D721Med (cell line): ENCODE results near the gene NXF1.
"Not testable (repeated sequence)": the region's sequence is repeated elsewhere in the genome, so short reads cannot be mapped to it uniquely, and the experiment has no call there.

Experiments used
- DNase-seq: peaks from one replicate; pipeline ENCODE4 v3.0.0; 2011; ENCODE audit warnings: low spot score; ENCODE audit not compliant: insufficient read length
- FAIRE-seq: peaks from 2 replicates; lab custom pipeline; 2011; peaks lifted over from hg19 to GRCh38; lab: Jason Lieb, UNC
- TF ChIP-seq, protein P1 (sequence below): IDR thresholded peaks from 2 replicates; pipeline ENCODE4 v1.5.1; 2012; ENCODE audit warnings: mild to moderate bottlenecking, control low read depth; ENCODE audit not compliant: insufficient read depth; ENCODE audit errors: missing control alignments

The NXF1 gene

DNA sequence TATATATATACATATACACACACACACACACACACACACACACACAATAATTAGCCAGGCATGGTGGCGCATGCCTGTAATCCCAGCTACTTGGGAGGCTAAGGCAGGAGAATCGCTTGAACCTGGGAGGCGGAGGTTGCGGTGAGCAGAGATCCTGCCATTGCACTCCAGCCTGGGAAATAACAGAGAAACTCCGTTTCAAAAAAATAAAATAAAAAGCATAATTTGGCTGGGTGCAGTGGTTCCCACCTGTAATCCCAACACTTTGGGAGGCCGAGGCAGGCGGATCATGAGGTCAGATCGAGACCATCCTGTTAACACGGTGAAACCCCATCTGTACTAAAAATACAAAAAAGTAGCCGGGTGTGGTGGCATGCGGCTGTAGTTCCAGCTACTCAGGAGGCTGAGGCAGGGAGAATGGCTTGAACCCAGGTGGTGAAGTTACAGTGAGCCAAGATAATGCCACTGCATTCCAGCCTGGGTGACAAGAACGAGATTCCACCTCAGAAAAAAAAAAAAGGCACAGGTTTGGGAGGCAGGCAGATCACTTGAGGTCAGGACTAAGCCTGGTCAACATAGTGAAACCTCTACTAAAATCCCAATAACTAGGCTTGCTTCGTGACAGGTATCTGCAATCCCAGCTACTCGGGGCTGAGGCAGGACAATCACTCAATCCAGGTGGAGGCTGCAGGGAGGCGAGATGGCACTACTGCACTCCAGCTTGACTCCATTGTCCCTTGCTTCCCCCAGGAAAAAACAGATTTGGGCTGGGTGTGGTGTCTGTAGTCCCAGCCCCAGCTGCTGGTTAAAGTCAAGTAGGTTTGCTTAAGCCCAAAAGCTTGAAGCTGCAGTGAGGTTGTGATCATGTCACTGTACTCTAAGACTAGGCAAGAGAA lies 45.9 kb upstream of the NXF1 start:
- DNase-seq, result no peak
- TF ChIP-seq, protein P1, sequence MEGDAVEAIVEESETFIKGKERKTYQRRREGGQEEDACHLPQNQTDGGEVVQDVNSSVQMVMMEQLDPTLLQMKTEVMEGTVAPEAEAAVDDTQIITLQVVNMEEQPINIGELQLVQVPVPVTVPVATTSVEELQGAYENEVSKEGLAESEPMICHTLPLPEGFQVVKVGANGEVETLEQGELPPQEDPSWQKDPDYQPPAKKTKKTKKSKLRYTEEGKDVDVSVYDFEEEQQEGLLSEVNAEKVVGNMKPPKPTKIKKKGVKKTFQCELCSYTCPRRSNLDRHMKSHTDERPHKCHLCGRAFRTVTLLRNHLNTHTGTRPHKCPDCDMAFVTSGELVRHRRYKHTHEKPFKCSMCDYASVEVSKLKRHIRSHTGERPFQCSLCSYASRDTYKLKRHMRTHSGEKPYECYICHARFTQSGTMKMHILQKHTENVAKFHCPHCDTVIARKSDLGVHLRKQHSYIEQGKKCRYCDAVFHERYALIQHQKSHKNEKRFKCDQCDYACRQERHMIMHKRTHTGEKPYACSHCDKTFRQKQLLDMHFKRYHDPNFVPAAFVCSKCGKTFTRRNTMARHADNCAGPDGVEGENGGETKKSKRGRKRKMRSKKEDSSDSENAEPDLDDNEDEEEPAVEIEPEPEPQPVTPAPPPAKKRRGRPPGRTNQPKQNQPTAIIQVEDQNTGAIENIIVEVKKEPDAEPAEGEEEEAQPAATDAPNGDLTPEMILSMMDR, result no peak
- no peak for FAIRE-seq

DNA sequence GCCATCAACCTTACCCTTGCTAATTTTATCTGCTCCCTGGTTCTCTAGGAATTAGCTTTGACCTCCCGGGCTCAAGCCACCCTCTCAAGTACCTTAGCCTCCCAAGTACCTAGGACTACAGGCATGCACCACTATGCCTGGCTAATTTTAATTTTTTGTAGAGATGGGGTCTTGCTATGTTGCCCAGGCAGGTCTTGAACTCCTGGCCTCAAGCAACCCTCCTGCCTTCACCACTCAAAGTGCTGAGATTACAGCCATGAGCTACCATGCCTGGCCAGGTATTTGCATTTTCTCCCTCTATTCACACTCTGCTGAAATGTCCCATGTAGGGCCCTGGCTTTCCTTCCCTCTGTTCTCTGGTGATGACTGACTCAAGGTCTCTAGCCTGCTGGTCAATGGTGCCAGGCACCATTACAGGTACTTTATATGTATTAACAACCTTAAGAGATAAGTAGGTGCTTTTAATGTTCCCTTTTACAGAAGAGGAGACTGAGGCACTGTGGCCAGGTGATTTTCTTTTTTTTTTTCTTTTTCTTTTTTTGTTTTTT lies 42.6 kb upstream of the NXF1 start:
- no peak for FAIRE-seq
- no peak for DNase-seq
- TF ChIP-seq, protein P1, result no peak

DNA sequence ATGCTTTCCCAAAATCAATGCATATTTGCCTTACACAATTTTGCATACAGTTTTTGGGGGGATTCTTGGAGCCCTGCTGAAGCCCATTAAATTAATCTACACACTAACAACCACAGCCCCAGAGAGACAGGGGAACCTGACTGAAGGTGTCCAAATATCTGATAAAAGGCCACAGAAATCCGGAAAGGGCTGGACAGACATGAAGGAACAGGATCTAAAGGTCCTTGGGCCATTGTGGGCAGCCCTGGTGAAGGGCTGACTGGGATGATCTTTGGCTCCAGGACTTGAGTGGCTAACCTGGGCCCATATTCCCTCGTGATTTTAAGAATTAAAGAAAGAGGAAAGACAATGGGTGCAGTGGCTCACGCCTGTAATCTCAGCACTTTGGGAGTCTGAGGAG lies 40.9 kb upstream of the NXF1 start:
- FAIRE-seq, result no peak
- no peak for DNase-seq
- TF ChIP-seq, protein P1, result no peak

DNA sequence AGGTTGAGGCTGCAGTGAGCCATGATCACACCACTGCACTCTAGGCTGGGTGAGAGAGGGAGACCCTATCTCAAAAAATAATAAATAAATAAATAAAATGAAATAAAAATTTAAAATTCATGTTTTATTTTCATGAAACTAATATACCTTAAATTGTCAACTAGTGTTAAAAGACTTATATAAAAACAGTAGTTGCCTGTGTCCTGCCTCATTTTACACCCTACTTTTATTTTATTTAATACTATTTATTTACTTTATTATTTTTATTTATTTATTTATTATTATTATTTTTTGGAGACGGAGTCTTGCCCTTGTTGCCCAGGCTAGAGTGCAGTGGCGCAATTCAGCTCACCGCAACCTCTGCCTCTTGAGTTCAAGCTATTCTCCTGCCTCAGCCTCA lies 38.9 kb upstream of the NXF1 start:
- TF ChIP-seq, protein P1, result no peak
- DNase-seq, result no peak
- FAIRE-seq, result no peak

DNA sequence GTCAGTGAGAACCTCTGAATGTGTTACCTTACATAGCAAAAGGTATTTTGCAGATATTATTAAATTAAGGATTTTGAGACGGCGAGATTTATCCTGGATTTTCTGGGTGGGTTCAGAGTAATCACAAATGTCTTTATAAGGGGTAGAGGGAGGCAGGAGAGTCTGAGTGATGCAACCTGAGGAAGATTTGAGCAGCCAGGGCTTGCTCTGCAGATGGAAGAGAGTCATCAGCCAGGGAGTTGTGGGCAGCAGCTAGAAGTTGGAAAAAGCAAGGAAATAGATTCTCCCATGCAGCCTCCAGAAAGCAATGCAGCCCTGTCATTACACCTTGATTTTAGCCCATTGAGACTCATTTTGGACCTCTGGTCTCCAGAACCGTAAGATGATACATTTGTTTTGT lies 38.2 kb upstream of the NXF1 start:
- DNase-seq (no peak), FAIRE-seq (no peak)
- TF ChIP-seq, protein P1, result no peak

DNA sequence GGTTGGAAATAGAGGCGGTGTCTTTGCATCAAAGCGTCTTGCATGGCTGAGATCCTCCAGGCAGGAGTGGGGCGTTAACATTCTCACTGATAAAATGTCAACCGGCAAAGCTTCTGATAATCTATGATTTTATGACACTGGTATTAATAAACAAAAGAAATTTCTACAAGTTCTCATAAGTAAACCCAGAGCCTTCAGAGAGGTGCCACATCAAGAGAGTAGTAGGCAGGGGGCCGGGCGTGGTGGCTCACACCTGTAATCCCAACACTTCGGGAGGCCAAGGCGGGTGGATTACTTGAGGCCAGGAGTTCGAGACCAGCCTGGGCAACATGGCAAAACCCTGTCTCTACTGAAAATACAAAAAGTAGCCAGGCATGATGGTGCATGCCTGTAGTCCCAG lies 37.7 kb upstream of the NXF1 start:
- FAIRE-seq, DNase-seq: not testable (repeated sequence)

DNA sequence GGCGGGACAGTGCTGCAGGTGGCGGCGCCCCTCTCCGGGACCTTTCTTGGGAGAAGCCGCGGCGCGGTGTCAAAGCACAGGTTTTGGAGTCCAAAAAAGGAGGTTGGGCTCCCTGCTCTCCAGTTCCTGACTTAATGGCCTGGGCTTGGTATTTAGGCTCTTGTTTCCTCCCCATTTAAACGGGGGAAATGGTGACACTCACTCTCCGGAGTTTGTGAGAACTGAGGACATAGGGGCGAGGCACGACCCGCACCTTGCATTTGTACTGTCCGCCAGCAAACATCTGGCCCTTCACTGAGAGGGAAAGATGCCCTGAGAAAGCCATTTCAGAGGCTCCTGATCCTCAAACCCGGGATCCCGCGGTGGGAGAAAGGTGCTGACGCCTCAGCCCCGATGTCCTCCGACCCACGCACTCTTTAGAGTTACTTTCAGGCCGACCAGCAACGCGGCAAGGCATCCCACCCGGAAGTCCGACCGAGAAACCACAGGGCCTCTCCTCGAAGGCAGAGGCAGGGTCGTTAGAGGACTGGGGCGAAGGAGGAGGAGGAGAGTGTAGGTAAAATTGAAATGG lies 37.0 kb upstream of the NXF1 start:
- FAIRE-seq, result no peak
- TF ChIP-seq, protein P1, result peak; percentile 7
- no peak for DNase-seq
